PC-9 (cell line): Measurements from ENCODE around the gene CARMIL1. TPM values are rescaled to one million over a fixed set of nuclear protein-coding genes. Genes with fewer than 3 reads are reported as not detected.
"Not testable (repeated sequence)": the region's sequence is repeated elsewhere in the genome, so short reads cannot be mapped to it uniquely, and the experiment has no call there.

Experiments used
- BruUV-seq: library from RNA; stranded (reverse); fragments of 400-500 nt; replicated peaks from 2 replicates; lab custom pipeline; 2021; lab: Mats Ljungman, UMichigan
- CTCF ChIA-PET: fragments of 300-600 bp; sonication (Branson Sonifier 250); formaldehyde crosslinking; loops from one replicate; lab custom pipeline; 2022; ENCODE audit warnings: antibody characterized with exemption; lab: Charles Lee
- POLR2A ChIA-PET: fragments of 300-600 bp; sonication (Branson Sonifier 250); formaldehyde crosslinking; loops from one replicate; lab custom pipeline; 2022; ENCODE audit warnings: antibody characterized with exemption; ENCODE audit not compliant: unreplicated experiment; lab: Charles Lee
- DNase-seq, 2 experiments: peaks; one replicate each; pipeline versions ENCODE4 v3.0.0 to v3.0.0-alpha.2; 2015 to 2022; ENCODE audit warnings: mixed read lengths in 1 of 2
- H2AFZ ChIP-seq: fragments of 200-600 bp; sonication (generic); 2 replicates; pipeline ENCODE4 v1.8.1; 2017; ENCODE audit warnings: antibody characterized with exemption
- H3F3A ChIP-seq: fragments of 200-600 bp; sonication (generic); 2 replicates; pipeline ENCODE4 v1.8.1; 2017; ENCODE audit warnings: antibody characterized with exemption, mild to moderate bottlenecking, low read depth; ENCODE audit not compliant: insufficient read depth
- H3K27ac ChIP-seq: fragments of 200-600 bp; sonication (generic); 2 replicates; pipeline ENCODE4 v1.6.1; 2016; ENCODE audit warnings: mixed run types
- H3K27me3 ChIP-seq: fragments of 200-600 bp; sonication (generic); 2 replicates; pipeline ENCODE4 v1.6.1; 2016; ENCODE audit warnings: low read depth, mixed run types; ENCODE audit not compliant: insufficient read depth
- H3K36me3 ChIP-seq: fragments of 200-600 bp; sonication (generic); 2 replicates; pipeline ENCODE4 v1.6.1; 2016; ENCODE audit warnings: low read depth, mixed run types
- H3K4me1 ChIP-seq: fragments of 200-600 bp; sonication (generic); replicated peaks from 2 replicates; pipeline ENCODE4 v1.6.1; 2016; ENCODE audit warnings: mixed run types; ENCODE audit not compliant: insufficient read depth
- H3K4me2 ChIP-seq: fragments of 200-600 bp; sonication (generic); 2 replicates; pipeline ENCODE4 v1.6.1; 2017; ENCODE audit warnings: mixed run types
- H3K4me3 ChIP-seq: fragments of 200-600 bp; sonication (generic); 2 replicates; pipeline ENCODE4 v1.6.1; 2016; ENCODE audit warnings: mixed run types
- H3K79me2 ChIP-seq: fragments of 200-600 bp; sonication (generic); 2 replicates; pipeline ENCODE4 v1.6.1; 2017; ENCODE audit warnings: low read depth, mixed run types
- H3K9me2 ChIP-seq: fragments of 200-600 bp; sonication (generic); 2 replicates; pipeline ENCODE4 v1.8.1; 2017; ENCODE audit warnings: mild to moderate bottlenecking; ENCODE audit not compliant: insufficient read depth
- H3K9me3 ChIP-seq: fragments of 200-600 bp; sonication (generic); 2 replicates; pipeline ENCODE4 v1.8.1; 2016; ENCODE audit warnings: low read depth; ENCODE audit not compliant: insufficient read depth
- H4K20me1 ChIP-seq: fragments of 200-600 bp; sonication (generic); 2 replicates; pipeline ENCODE4 v1.8.1; 2017; ENCODE audit not compliant: insufficient read depth
- CTCF ChIP-seq: fragments of 200-600 bp; sonication (generic); conservative IDR thresholded peaks from 2 replicates; pipeline ENCODE4 v1.6.1; 2017; ENCODE audit warnings: mixed run types, antibody characterized with exemption, mild to moderate bottlenecking, moderate library complexity
- EZH2 ChIP-seq: fragments of 200-600 bp; sonication (generic); IDR thresholded peaks from 2 replicates; pipeline ENCODE4 v1.8.0; 2017; ENCODE audit warnings: antibody characterized with exemption, low read depth
- intact Hi-C: fragments of 100-400 bp; cut with micrococcal nuclease; formaldehyde crosslinking; loops from one replicate; pipeline ENCODE4 v1.10.0; 2022; ENCODE audit not compliant: unreplicated experiment
- total RNA-seq: library from RNA; stranded (reverse); gene quantifications from 2 replicates; pipeline ENCODE4 v1.2.3, GENCODE V29; 2021

Gene CARMIL1
- total RNA-seq, 1 experiment from 2014 or later, result 33.1 TPM

- no TSS peak for BruUV-seq
- CTCF ChIA-PET, result no interaction called here
- no peak for DNase-seq
Measured at GRCh38 chr6:25439368-25439767, 160.2 kb downstream of the CARMIL1 start.

GRCh38 chr6:25441663-25442270, 162.6 kb downstream of the CARMIL1 start:
- Histone ChIP-seq H3F3A (no peaks in the 10 kb centered on the region), H2AFZ (no peak overlapping the region), H3K27me3 (no peaks in the 10 kb centered on the region), H3K9me2 (no peaks in the 10 kb centered on the region), H3K79me2 (no peaks in the 10 kb centered on the region), H3K9me3 (0 out of 2 replicates have a peak, but pooled peaks cover 4% of the 10 kb centered on the region), H4K20me1 (no peaks in the 10 kb centered on the region), H3K27ac (no peak overlapping the region), H3K4me2 (no peak overlapping the region), H3K36me3 (no peaks in the 10 kb centered on the region), H3K4me3 (no peak overlapping the region), H3K4me1 (no peaks in the 10 kb centered on the region)
- intact Hi-C loops, result no loop called here
- TF ChIP-seq CTCF (no peak), EZH2 (no peak)
- ChIA-PET POLR2A (no interaction called here), CTCF (interaction anchor here (0.6 kb wide), 1 partner anchor 112 kb away, joined by 3 read pairs; no protein-coding TSS in a partner anchor)
- no TSS peak for BruUV-seq
- no peak for DNase-seq

More at GRCh38 chr6:25439368-25439767, 160.2 kb downstream of the CARMIL1 start:
- H3K9me2 ChIP-seq, result no peaks in the 10 kb centered on the region
- no peak overlapping the region for H3K4me3 ChIP-seq
- POLR2A ChIA-PET, result no interaction called here
- H3K4me2 ChIP-seq, result no peak overlapping the region
- no peaks in the 10 kb centered on the region for H3F3A ChIP-seq
- no peak overlapping the region for H2AFZ ChIP-seq
- no peaks in the 10 kb centered on the region for H3K36me3 ChIP-seq
- H3K9me3 ChIP-seq, result no peaks in the 10 kb centered on the region
- no peaks in the 10 kb centered on the region for H3K4me1 ChIP-seq
- intact Hi-C loops, result no loop called here
- H3K27ac ChIP-seq, result no peak overlapping the region
- H4K20me1 ChIP-seq, result no peaks in the 10 kb centered on the region
- no peaks in the 10 kb centered on the region for H3K79me2 ChIP-seq
- TF ChIP-seq EZH2 (no peak), CTCF (no peak)
- H3K27me3 ChIP-seq, result no peaks in the 10 kb centered on the region

- TF ChIP-seq CTCF (no peak), EZH2 (no peak)
- Histone ChIP-seq H3K9me2 (no peaks in the 10 kb centered on the region), H3K36me3 (no peaks in the 10 kb centered on the region), H3K9me3 (0 out of 2 replicates have a peak, but pooled peaks cover 4% of the 10 kb centered on the region), H3K79me2 (no peaks in the 10 kb centered on the region), H3K4me1 (no peaks in the 10 kb centered on the region), H3K4me3 (no peak overlapping the region), H2AFZ (no peak overlapping the region), H4K20me1 (no peaks in the 10 kb centered on the region), H3K4me2 (no peak overlapping the region), H3K27me3 (no peaks in the 10 kb centered on the region), H3F3A (no peaks in the 10 kb centered on the region), H3K27ac (no peak overlapping the region)
- intact Hi-C loops, result no loop called here
- DNase-seq, result no peak
- ChIA-PET CTCF (no interaction called here), POLR2A (no interaction called here)
- BruUV-seq, result no TSS peak
Measured at GRCh38 chr6:25442898-25443297, 163.7 kb downstream of the CARMIL1 start.

GRCh38 chr6:25444521-25444920, 165.3 kb downstream of the CARMIL1 start:
- H3K79me2 ChIP-seq, H2AFZ ChIP-seq, H3K4me2 ChIP-seq, H3K36me3 ChIP-seq, H3F3A ChIP-seq, DNase-seq, CTCF ChIA-PET, BruUV-seq, H3K9me2 ChIP-seq, H3K4me3 ChIP-seq, intact Hi-C loops, H3K27ac ChIP-seq, H4K20me1 ChIP-seq, H3K27me3 ChIP-seq, H3K9me3 ChIP-seq, POLR2A ChIA-PET, H3K4me1 ChIP-seq: not testable (repeated sequence)
